ENCODE results near the gene PGAM2.

The PGAM2 gene

DNA sequence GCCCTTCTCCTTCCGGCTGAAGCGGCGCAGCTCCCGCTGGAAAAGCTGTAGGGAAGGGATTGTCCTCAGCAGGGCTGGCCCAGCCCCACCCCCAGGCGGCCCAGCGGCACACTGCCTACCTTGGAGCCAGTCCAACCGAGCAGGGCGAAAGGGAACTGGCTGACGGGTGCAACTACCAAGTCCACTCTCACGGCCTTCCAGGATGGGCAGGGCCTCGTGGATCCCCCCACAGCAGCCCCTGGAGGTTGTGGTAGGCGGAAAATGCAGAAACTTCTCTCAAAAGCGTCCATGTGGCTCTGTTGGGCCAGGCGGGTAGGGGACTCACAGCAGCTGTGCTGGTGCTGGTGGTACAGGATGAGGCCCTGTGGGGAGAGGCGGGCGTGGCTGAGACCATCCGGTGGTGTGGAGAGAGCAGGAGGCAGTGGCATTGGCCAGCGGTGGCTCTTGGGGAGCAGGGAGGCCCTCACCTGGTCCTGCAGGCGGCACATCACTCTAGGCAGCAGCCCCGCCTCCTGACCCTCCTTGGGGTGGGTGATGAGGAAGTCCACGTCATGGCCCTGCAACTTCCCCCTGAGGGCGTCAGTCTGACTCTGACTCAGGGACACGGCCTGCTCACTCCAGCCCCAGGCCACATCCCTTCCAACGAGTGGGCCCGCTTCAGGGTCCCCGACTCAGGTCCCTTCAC is 8.4 kb upstream of the PGAM2 start:
- DNase-seq = peak in 41 of 42 donors; percentile 50 to 88 (median 79)
- intact Hi-C loops (cut with DNase I) = no loop called here

DNA sequence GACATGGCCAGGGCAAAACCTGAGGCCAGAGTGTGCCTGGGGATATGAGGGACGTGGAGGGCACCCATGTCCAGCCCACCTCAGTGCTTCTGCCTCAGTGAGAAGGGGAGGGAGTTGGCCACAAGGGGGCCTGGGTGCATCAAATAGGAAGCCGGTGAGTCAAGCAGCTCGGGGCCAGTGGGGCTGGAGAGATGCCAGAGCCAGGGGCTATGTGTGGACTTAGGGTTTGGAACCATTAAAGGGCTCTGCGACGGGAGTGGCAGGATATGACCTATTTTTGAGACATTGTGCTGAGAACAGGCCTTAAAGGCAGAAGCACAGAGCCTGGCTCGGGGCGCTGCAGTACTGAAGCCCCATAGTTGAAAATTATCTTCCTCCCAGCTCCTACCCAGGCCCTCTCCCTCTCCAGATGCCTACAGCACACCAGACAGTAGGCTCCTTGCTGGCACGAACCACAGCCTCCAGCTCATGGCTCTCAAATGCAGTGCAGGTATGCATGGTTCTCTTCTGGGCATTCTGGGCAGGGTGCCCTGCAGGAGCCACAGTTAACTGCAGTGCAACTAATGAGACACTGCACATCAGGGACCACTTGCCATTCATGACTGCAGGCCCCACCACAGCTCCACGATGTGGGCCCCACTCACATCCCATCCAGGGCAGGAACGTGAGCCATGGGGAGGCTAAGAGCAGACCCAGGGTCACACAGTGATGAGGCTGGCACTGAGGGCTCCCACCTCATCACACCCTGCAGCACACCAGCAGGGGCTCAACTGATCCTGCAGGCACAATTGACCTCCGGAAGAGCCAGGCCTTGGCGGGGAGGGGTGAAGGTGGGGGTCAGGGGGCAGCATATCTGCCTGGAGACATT is 7.2 kb upstream of the PGAM2 start:
- intact Hi-C loops (cut with DNase I) = no loop called here
- DNase-seq = peak in 38 of 42 donors; percentile 32 to 81 (median 58)

DNA sequence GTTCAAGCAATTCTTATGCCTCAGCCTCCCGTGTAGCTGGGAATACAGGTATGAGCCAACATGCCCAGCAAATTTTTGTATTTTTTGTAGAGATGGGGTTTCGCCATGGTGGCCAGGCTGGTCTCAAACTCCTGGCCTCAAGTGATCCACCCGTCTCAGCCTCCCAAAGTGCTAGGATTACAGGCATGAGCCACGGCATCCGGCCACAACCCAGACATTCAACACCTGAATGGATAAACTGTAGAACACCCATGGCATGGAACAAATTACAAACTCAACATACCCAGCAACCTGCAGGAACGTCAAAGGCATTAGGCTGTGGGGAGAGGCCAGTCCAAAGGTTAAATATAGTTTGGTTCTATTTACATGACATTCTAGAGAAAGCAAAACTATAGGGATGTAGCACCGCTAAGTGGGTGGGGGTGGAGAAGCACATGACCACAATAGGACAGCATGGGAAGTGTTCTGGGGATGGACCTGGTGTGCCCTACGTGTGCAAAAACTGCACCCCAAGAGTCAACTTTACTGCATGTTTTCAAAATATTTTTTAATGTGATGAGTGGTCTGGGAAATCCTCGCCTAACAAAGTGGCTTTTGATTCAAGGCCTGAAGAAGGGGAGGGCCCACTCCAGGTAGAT is 6.5 kb upstream of the PGAM2 start:
- intact Hi-C loops (cut with DNase I) = no loop called here
- no peak for DNase-seq

DNA sequence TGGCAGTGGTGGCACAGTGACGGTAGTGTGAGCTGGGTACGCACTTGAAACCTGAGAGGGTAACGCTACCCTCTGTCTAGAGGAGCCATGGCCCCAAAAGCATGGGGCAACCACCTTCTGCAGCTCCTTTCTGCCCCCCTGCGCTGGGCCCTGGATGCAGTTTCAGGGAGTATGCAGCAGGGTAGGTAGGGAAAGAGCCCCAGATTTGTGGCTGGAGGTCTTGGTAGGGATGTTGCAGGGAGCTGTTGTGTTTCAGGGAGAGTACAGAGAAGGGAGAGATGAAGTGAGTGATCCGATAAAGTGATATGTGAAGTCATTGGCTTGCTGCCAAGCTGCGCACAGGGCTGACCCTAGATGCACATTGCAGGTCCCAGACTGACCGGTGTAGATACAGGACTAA is 2.7 kb upstream of the PGAM2 start:
- peak in 2 of 42 donors; percentile 9 to 24 for DNase-seq
- intact Hi-C loops (cut with DNase I) = no loop called here

- intact Hi-C loops (cut with DNase I) = no loop called here
- DNase-seq = peak in 3 of 42 donors; percentile 4 to 13 (median 6)
These were observed 1.9 kb upstream of the PGAM2 start for GRCh38 chr7:44067064-44067951.

DNA sequence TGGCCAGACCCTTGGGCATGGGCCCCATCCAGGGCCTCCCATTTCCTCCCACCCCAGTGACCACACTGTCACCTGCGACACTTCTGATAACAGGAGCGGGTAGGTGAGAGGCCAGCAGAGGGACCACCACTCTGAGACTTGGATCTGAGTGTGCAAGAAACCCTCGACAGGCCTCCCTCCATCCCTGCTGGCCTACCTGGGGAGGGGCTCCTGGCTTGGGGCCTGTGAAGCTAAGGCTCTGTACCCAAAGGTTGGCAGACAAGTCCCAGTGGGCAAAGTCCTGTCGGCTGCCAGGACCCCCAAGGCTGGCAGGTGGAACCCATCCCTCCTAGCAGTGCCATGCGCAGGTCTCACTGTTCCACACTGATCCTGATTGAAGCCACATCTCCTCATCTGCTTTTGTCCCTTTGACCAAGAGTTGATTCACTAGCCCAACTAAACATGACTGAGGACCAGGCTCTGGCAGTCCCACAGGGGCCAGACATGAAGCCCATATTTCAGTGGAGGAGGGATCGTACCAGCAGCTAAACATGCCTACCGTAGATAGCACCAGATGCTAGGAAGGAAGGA is 1.2 kb upstream of the PGAM2 start:
- intact Hi-C loops (cut with DNase I) = no loop called here
- peak in 2 of 42 donors; percentile 8 to 22 for DNase-seq

- intact Hi-C loops (cut with DNase I) = no loop called here
- peak in 1 of 42 donors; percentile 5 for DNase-seq
These were observed 719 bp upstream of the PGAM2 start for GRCh38 chr7:44066111-44066460.

- DNase-seq = peak in 3 of 42 donors; percentile 6 to 29 (median 12)
- intact Hi-C loops (cut with DNase I) = no loop called here
These were observed 456 bp downstream of the PGAM2 start for GRCh38 chr7:44064791-44065430.

DNA sequence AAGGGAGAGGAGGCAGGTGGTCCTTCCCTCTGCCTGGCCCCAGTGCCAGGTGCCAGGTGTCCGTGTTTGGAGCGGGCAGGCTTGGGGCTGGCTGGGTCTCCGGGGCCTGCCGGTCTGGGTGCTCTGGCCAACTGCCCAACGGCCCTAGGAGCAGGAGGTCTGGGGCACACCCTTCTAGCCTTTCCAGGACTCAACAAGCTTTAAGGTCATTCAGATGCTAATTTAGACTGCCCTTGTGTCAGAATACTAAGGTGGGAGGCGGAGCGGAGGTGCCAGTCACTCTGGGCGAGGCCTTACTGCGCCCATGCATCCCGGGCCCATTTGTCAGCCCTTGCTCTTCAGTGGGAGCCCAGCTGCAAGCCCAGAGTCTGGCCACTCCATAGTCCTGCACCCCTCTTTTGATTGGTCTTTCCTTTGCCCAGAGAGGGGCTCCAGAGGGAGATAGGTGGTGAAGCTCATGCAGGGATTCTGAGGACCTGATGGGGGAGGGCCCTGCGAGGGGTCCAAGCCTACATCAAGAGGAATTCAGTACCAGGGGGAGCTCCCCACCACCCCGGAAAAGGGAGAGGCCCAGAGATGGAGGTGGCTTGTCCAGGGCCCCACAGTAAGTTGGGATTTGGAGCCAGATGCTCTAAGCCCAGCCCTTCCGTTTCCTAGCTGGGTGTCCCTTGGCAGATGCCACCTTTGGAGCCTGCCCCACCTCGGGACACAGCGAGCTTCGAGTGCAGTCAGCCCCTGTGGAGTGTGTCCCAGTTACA is 1.3 kb downstream of the PGAM2 start:
- intact Hi-C loops (cut with DNase I) = no loop called here
- DNase-seq = peak in 4 of 42 donors; percentile 6 to 29 (median 11)

DNA sequence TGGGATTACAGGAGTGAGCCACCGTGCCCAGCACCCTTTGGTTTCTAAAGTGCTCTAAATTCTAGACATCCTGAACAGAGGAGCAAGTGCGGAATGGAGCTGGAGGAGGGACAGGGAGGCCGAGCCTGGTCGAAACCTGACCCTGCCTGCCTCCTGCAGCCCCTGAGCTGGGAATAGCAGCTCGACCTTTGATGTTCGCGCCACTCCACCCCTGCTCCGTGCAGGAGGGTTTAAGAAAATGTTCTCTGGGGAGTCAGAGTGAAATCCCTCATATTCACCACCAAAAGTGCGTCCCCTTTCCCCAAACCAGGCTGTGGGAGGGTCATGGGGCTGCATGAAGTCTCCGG is 1.8 kb downstream of the PGAM2 start:
- intact Hi-C loops (cut with DNase I) = no loop called here
- peak in 2 of 42 donors; percentile 6 to 14 for DNase-seq

DNA sequence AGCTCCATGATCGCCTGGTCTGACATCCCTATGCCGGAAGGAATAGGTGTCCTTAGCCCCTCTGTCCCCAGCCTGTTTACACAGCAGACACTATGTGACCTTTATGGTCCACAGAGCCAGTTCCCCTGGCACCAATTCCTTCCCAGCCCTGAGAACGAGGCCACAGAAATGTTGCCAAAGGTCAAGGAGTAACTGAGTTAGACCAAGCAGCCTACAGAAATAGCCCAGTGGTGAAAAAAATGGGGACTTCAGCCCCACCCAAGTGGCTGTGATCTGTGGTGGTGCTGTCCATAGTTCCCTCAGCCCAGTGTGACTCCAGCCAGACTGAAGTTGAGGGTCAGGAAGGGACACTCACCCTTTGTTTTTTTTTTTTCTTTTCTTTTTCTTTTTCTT is 2.5 kb downstream of the PGAM2 start:
- intact Hi-C loops (cut with DNase I) = no loop called here
- peak in 4 of 42 donors; percentile 4 to 7 (median 6) for DNase-seq

- intact Hi-C loops (cut with DNase I) = no loop called here
- DNase-seq = peak in 3 of 42 donors; percentile 7 to 26 (median 15)
These were observed 3.0 kb downstream of the PGAM2 start for GRCh38 chr7:44062180-44062902.

DNA sequence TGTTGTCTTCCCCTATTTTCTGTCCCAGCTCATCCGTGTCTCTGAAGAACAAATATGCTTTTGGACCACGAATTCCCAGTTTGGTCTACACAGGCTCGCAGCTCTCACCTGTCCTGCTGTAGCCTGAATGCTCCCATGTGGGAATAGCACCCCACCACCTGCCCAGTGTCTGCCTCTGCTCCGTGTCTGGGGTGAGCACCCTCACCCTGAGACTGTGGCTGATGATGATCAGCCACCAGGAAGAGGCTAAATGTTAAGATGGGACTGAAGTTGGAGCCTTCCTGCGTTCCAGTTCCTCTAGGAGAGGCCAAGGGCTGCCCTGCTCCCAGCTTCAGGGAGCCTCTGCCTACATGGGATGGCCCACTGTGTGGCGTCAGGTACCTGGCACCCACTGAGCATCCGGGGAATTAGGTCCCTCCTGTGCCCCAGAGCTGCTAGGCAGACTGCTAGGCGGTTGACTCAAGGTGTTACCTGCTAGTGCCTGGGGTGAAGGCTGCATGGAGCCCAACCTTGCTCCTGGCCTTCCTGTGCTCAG is 3.7 kb downstream of the PGAM2 start:
- DNase-seq = peak in 3 of 42 donors; percentile 1 to 19 (median 10)
- intact Hi-C loops (cut with DNase I) = no loop called here

DNA sequence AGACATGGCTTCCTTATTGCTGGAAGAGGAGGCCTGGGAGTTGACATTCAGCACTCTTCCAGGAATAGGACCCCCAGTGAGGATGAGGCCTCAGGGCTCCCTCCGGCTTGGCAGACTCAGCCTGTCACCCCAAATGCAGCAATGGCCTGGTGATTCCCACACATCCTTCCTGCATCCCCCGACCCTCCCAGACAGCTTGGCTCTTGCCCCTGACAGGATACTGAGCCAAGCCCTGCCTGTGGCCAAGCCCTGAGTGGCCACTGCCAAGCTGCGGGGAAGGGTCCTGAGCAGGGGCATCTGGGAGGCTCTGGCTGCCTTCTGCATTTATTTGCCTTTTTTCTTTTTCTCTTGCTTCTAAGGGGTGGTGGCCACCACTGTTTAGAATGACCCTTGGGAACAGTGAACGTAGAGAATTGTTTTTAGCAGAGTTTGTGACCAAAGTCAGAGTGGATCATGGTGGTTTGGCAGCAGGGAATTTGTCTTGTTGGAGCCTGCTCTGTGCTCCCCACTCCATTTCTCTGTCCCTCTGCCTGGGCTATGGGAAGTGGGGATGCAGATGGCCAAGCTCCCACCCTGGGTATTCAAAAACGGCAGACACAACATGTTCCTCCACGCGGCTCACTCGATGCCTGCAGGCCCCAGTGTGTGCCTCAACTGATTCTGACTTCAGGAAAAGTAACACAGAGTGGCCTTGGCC is 4.3 kb downstream of the PGAM2 start:
- DNase-seq = peak in 4 of 42 donors; percentile 3 to 28 (median 12)
- intact Hi-C loops (cut with DNase I) = no loop called here

DNA sequence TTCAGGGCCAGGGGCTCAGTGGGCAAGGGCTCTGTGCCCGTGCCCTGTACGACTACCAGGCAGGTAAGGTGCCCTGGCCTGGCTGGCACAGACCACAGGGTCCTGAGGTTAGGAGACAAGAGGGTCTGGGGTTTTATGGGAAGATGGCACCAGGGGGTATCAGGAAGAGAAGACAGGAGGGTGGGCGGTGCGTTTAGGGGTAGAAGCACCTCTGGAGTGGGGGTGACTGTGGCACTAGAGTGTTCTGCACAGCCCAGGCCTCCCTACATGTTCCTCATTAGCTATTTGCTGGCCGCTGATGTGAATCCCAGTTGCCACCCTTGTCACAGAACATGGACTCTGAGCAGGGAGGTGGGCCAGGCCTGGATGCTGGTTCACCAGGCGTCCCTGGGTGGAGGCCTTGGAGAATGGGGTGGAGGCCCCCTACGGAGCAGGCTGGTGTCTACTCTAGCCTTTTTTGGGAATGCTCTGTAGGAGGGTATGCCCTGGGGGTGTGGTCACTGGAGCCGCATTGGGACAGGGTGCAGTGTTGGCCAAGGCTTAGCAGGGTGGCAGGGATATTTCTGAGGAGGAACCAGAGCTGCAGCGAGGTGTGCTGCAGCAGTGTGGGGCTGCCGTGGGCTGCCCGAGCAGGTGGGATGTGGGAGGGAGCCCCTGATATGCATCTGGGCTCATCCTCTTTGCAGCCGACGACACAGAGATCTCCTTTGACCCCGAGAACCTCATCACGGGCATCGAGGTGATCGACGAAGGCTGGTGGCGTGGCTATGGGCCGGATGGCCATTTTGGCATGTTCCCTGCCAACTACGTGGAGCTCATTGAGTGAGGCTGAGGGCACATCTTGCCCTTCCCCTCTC is 5.0 kb downstream of the PGAM2 start:
- peak in 3 of 42 donors; percentile 6 to 25 (median 6) for DNase-seq
- intact Hi-C loops (cut with DNase I) = no loop called here
